Hematopoietic multipotent progenitor cell treated with erythropoietin and hydrocortisone succinate and interleukin-3 and kit ligand, for 8 days (in vitro differentiated cells): Measurements from ENCODE around the gene L3MBTL2.
"Not testable (repeated sequence)": the region's sequence is repeated elsewhere in the genome, so short reads cannot be mapped to it uniquely, and the experiment has no call there.

Experiments
- DNase-seq: peaks from one replicate; pipeline ENCODE4 v3.0.0-alpha.2; 2015

L3MBTL2 gene

GRCh38 chr22:41242396-41243117 is 37.4 kb downstream of the L3MBTL2 start:
- DNase-seq = no peak

- no peak for DNase-seq
Observed at GRCh38 chr22:41243361-41243760, 38.2 kb downstream of the L3MBTL2 start.

DNA sequence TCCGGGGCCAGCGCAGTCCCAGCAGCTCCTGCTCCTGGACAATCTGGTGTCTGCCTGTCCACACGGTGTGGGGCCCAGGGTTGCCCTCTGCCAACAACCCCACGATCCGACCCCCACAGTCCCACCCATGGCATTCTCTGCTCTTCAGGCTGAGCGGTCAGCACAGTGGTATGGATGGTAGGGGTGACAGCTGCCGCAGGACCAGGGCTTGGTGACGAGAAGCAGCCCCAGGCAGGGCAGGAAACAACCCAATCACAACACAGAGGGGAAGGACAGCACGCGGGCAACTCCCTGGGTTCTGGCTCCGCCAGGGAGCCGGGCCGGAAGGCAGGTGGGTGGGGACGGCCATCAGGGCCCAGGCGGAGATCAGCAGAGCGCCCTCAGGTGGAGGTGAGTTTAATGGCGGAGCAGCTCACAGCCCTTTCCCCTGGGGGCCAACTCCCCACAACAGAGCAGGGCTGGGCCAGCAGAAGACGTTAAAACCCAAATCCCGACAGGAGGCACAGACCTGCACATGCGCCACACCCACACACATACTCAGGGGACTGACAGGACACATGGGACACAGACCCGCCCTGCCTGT is 40.9 kb downstream of the L3MBTL2 start:
- DNase-seq = no peak

- DNase-seq = no peak
Observed at GRCh38 chr22:41247703-41248102, 42.6 kb downstream of the L3MBTL2 start.

GRCh38 chr22:41248314-41248713 is 43.2 kb downstream of the L3MBTL2 start:
- no peak for DNase-seq

DNA sequence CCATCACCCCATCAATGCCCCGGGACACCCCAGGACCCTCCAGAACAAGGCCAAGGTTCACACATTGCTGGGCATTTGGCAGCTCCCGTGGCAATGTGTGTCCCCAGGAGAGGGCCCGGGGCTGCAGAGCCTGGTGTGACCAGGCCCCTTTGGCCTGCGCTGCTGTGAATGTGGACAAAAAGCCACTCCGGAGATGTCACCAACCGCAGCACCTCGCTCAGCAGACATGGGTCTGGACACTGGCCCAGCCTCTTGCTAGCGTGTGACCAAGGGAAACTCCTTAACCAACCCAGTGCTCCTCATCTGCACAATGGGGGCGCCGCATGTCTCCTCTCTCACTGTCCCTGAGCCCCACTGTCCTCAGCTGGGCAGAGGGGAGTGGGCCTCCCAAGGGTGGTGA is 43.6 kb downstream of the L3MBTL2 start:
- DNase-seq = no peak

DNA sequence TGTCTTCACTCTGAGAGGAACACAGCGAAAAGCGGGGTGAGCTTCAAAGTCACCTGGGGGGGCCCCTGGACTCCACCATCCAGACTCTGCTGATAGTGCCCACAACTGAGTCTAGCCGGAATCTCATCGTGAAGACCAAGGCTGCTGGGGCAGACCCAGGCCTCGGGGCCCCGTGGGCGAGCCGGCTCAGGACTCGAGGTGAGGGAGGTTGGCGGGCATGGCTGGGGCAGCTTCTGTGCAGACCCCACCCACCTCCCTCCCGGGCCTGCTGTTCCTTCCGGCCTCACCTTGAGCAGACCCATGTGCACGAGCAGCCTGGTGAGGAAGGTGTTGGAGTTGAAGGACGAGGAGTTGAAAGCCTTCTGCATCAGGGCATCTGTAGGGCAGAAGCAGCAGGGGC is 44.3 kb downstream of the L3MBTL2 start:
- DNase-seq = no peak

GRCh38 chr22:41250127-41250526 is 45.0 kb downstream of the L3MBTL2 start:
- DNase-seq = no peak

DNA sequence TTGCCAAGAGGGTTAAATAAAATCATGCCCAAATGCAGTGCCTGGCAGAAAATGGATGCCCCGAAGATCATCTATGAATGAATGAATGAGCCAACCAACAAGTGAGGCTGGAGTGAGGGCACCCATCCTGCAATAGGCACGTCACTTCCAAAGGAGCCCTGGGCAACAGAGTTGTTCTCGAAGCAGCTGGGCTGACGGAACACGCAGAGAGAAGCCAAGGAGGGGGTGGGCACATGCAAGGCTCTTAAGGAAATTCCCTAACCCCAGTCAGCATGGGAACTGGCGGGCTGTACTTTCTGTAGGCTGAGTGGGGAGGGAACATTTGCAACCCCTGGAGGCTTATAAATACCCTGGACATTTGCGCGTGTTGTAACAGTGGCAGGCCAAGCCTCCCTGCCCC is 47.3 kb downstream of the L3MBTL2 start:
- no peak for DNase-seq

DNA sequence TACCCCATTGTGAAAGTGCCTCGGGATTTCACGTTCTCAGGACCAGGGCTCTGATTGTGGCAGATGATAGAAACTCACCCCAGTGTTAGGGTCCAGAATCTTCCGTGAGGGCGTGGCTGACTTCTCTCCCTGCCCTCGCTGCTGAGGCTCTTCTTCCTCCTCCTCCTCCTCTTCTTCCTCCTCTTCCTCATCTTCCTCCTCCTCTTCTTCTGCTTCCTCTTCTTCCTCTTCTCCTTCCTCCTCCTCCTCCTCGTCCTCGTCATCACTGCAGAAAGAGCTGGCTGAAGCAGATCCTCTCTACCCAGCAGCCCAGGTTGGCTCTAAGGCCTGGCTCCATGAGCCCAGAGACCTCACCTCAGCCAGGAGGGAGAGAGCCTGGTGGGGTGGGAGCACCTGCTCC is 49.1 kb downstream of the L3MBTL2 start:
- no peak for DNase-seq

GRCh38 chr22:41256254-41257253 is 51.4 kb downstream of the L3MBTL2 start:
- no peak for DNase-seq

- DNase-seq = no peak
Observed at GRCh38 chr22:41257696-41258095, 52.6 kb downstream of the L3MBTL2 start.

DNA sequence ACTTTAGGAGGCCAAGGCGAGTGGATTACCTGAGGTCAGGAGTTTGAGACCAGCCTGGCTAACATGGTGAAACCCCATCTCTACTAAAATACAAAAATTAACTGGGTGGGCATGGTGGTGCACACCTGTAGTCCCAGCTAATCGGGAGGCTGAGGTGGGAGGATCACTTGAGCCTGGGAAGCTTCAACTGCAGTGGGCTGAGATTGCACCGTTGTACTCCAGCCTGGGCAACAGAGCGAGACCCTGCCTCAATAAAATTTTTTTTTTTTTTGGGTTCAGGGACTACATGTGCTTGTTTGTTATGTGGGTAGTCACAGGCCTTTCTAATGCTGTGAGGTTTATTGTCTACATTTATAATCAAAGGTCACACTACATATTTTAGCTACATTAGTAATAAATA is 54.6 kb downstream of the L3MBTL2 start:
- not testable (repeated sequence) for DNase-seq

GRCh38 chr22:41260871-41261270 is 55.8 kb downstream of the L3MBTL2 start:
- no peak for DNase-seq

DNA sequence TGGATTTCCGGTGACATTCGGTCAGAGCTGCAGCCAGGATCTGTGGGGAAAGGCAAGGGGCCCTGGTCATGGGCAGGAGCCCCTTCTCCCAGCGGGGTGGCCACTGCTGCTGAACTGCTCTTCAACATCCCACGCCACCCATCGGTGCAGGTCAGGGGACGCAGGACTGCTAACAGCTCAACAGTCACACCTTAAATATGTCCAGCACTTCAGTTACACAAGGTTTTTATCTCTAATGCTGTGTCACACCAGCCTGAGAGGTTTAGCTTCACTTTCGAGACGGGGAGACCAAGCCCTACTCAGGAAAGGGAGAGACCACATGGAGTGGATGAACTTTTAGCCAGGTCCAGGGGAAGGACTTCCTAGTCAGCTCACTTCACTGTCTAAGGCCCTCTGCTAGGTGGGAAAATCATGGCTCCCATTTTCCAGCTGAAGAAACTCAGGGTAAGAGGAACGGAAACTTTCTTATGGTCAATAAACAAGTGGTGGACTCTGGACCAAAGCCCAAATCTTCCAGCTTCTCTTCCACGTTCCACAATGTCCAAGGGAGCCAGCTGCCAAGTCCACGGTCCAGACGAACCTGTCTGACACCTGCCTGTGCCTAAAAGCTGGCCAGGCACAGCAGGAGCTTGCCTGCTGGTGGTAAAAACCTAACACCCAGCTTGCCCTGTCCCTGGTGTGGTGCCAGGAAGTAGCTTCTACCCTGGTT is 56.6 kb downstream of the L3MBTL2 start:
- DNase-seq = no peak

DNA sequence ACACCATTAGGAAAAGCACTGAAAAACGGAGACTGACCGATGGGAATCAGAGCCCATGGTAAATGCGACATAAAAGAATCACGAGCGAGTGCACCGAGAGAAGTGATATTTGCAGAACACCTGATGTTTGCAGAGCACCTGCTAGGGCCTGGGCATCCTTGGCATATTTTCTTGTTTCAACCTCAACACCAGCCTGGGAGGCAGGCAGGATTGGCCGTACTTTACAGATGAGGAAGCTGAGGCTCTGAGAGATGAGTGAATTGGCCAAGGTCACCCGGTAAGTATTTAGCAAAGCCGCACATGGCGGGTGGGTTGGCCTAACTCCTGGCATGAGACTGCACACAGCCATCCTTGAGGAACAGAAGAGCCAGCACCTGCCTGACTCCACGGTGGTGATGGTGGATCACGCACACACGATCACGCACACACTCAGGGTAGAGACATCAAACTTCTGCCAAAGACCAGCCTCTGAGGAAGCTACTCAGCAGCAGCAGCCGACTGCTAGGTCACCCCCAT is 57.2 kb downstream of the L3MBTL2 start:
- no peak for DNase-seq

DNA sequence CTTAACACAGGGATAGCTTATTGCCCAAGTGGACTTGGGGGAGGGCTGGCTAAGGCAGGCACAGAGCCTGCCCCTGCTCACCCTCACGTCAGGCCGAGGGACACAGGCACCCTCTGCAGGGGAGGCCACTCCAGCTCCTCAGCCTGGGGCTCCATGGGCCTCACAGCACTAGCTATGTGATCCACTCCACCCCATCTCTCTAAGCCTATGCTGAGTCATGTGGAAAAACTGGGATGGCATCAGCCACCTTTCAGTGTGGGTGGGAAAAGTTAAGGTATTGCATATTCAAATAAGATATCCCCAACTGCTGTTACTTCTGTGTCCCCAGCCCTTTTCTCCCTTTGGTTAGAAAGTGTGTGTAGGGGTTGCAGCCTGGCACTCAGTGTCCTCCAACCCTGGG is 58.6 kb downstream of the L3MBTL2 start:
- no peak for DNase-seq

DNA sequence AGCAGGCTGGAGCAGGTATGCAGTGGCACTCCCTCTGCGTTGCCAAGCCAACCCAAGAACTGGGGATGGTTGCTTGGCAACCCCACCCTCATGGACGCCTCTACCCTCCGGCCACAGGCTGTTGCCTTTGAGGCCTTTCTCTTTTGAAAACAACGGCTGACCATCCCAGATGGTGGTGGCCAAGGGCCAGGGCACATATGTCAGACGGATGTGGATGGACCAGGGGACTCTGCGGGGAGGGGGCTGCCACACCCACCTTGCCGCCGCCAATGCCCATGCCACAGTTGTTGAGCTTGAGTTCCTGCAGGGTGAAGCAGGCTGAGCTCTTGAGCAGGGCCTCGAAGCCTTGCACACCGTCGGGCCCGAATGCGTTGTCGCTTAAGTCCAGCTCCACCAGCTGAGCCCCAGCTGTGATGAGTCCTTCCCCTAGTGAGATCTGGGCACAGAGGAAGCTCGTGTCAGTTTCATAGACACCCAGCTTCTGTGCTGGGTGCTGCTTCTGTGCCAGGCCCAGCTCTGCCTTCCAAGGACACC is 59.4 kb downstream of the L3MBTL2 start:
- no peak for DNase-seq

- DNase-seq = no peak
Observed at GRCh38 chr22:41267958-41268357, 62.8 kb downstream of the L3MBTL2 start.

DNA sequence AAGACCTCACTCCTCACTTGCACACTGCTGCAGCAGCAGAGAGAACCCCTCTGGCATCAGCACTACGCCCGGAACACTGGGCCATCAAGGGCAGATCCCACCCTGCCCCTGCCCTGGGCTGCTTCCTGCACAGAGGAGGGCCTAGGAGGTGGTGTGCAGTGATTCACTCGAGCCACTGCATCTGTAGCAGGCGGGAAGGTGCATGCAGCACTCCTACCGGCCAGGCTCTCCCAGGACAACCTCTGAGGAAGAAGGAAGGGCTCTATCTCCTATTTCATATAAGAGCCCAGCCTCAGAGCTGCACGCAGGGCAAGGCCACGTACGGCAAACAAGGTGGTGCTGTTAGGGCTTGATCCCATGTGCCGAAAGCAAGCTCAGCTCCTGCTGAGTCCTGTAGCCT is 66.7 kb downstream of the L3MBTL2 start:
- no peak for DNase-seq

- DNase-seq = no peak
Observed at GRCh38 chr22:41273128-41273527, 68.0 kb downstream of the L3MBTL2 start.

DNA sequence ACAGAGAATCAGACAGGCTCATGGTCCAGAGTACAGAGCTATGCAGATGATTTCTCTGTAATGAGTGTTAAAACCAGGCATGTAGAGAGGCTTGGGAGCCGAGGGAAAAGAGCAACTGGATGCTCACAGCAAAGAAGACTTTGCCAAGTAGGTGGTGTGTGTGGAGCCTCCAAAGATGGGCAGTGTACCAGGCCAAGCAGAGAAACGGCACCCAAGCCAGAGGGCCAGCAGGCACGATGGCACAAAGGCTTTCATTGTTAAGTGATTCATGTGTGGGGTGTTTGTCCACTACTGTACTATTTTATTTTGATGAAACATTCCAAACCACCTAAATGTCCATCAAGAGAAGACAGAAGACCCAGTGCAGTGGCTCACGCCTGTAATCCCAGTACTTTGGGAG is 69.7 kb downstream of the L3MBTL2 start:
- DNase-seq = no peak

DNA sequence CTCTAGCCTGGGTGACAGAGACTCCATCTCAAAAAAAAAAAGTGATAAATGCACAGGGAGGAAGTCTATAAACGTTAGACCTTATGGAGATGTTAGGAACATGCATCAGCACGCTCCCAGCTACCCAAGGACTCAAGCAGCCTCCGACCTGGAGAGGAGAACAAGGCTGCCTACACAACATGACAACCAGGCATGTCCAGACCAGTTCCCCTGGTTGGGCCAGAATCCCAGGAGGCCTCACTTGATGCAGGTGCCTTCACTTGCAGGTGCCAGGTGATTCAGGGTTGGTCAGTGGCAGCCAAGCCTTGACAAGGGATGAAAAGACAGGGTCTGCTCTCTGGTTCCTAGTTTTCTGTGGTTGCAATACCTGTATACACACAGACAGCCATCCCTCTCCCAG is 75.0 kb downstream of the L3MBTL2 start:
- DNase-seq = no peak
